Fibroblast of the conjunctiva (primary cell): ENCODE data around the gene MIPOL1.

Source experiments
- DNase-seq: peaks from one replicate; pipeline ENCODE4 v3.0.0-alpha.2; 2010; ENCODE audit warnings: low read depth

MIPOL1 gene

DNA sequence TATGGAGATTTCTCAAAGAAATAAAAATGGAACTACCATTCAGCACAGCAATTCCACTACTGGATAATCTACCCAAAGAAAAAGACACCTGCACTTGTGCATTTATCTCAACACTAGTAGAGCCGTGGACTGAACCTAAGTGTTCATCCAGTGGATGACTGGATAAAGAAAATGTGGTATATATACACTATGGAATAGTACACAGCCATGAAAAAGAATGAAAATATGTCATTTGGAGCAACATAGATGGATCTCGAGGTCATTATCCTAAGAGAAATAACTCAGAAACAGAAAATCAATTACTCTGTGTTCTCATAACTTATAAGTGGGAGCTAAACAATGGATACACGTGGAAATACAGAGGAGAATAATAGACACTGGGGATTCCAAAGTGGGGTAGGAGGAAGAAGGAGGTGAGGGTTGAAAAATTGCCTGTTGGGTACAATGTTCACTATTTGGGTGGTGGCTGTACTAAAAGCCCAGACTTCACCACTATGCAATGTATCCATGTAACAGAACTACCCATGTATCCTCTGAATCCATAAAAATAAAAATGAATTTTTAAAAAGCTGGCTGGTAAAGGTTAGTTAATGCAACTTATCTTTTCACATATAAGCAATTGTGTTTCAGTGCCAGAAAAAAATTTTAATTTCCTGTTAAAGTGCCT is 266.6 kb downstream of the MIPOL1 start:
- no peak for DNase-seq

GRCh38 chr14:37466003-37466622 is 268.4 kb downstream of the MIPOL1 start:
- no peak for DNase-seq

DNA sequence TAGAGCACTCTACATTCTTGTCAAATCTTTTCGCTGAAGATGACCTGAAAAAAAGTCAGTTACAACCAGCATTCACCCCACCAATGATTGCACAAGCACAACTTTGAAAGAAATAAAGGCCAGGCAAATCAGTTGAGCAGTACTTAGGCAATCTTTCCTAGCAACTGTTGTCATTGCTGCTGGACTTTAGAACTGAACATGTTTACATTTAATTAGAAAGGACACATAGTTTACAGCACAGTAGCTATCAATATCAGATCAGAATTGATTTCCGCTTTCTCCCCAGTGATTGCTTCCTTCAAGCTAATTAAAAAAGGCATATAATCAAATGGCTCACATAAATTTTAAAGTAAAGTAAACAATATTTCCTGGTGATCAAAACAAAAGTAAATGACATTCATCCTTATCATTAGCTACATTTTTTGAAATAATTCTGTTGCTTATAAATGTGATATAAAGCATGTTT is 268.9 kb downstream of the MIPOL1 start:
- no peak for DNase-seq

DNA sequence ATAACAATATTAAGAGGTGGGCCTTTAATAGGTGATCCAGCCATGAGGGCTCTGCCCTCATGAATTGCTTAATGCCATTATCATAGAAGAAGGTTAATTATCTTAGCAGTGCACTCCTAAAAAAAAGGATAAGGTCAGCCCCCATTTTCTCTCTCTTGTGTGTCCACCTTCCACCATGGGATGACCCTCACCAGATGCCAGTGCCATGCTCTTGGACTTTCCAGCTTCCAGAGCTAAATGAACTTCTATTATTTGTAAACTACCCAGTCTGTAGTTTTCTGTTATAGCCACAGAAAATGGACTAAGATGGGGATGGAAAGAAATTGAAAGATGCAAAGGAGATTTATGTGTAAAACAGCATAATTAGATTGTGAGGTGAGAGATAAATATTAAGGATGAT is 271.9 kb downstream of the MIPOL1 start:
- DNase-seq, result no peak

DNA sequence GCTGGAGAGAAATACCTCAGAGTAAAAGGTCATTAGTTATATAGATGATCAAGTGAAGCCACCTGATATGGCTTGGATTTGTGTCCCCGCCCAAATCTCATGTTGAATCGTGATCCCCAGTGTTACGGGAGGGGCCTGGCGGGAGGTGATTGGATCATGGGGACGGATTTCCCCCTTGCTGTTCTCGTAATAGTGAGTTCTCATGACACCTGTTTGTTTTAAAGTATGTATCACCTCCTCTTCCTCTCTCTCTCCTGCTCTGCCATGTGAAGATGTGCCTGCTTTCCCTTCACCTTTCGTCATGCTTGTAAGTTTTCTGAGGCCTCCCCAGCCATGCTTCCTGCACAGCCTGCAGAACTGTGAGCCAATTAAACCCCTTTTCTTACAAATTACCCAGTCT is 272.5 kb downstream of the MIPOL1 start:
- no peak for DNase-seq

DNA sequence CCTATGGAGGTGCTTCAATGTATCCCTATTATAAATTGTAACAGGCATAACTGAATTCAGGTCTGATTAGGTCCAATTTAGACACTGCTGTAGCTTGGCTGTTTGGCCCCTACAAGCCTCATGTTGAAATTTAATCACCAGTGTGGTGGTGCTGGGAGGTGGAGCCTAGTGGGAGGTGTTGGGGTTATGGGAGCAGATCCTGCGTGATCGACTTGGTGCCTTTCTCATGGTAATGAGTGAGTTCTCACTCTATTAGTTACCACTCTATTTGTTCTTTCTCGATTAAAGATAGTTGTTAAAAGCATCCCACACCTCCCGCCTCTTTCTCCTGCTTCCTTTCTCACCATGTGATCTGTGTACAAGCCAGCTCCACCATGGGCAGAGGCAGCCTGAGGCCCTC is 275.2 kb downstream of the MIPOL1 start:
- DNase-seq, result no peak

DNA sequence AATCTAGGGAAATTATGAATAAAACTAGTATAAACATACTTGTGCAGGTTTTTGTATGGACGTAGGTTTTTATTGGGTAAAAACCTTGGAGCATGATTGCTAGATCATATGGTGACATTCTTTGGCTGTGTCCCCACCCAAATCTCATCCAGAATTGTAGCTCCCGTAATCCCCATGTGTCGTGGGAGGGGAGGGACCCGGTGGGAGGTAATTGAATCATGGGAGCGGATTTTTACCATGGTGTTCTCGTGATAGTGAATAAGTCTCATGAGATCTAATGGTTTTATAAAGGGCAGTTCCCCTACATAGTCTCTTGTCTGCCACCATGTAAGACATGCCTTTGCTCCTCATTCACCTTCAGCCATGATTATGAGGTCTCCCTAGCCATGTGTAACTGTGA is 276.5 kb downstream of the MIPOL1 start:
- no peak for DNase-seq

- no peak for DNase-seq
Measured at GRCh38 chr14:37480446-37481290, 282.9 kb downstream of the MIPOL1 start.

DNA sequence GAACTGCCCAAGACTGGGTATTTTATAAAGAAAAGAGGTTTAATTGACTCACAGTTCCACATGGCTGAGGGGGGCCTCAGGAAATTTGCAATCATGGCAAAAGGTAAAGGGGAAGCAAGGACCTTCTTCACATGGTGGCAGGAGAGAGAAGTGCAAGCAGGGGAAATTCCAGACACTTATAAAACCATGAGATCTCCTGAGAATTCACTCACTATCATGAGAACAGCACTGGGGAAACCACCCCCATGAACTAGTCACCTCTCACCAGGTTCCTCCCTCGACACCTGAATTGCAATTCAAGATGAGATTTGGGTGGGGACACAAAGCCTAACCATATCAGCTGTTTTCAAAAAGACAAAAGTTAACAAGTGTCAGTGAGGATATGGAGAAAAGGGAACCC is 284.7 kb downstream of the MIPOL1 start:
- DNase-seq, result no peak

DNA sequence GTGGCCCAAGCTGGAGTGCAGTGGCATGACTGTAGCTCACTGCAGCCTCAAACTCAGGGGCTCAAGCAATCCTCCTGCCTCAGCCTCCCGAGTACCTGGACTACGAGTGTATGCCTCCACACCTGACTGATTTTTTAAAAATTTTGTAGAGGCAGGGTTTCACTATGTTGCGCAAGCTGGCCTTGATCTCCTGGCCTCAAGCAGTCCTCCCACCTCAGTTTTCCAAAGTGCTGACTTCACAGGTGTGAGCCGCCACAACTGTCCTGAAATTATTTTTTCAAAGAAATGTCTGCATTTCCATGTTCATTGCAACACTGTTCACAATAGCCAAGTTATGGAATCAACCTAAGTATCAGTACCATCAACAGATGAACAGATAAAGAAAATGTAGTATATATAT is 285.9 kb downstream of the MIPOL1 start:
- DNase-seq, result no peak

- DNase-seq, result no peak
Measured at GRCh38 chr14:37490607-37491006, 292.9 kb downstream of the MIPOL1 start.

DNA sequence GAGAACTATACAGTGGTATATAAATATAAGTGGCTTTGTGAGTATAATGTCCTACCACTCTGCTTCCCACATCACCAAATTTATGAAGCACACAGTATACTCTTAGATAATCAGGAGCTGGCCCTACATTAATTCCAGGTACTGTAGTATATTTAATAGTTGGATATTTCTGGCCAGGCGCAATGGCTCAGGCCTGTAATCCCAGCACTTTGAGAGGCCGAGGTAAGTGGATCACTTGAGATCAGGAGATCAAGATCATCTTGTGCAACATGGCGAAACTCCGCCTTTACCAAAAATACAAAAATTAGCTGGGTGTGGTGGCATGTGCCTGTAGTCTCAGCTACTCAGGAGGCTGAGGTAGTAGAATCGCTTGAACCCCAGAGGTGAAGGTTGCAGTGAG is 293.3 kb downstream of the MIPOL1 start:
- no peak for DNase-seq

DNA sequence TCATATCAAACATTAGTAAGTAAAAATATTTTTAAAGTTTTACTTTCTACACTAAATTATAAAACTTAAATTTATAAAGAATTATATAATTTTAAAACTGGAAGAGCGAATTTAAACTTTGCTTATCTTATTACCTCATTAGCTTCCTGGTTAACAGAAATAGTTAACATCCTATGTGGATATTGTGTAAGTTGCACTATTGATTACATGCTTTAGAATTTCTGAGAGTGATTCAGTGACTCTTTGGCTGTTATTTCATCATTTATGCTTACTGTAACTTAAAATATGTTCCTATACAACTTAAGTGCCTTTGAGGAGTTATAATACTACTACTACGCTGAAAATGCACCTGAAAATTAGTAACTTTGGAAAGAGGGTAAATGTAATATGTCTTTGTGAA is 295.9 kb downstream of the MIPOL1 start:
- DNase-seq, result no peak

DNA sequence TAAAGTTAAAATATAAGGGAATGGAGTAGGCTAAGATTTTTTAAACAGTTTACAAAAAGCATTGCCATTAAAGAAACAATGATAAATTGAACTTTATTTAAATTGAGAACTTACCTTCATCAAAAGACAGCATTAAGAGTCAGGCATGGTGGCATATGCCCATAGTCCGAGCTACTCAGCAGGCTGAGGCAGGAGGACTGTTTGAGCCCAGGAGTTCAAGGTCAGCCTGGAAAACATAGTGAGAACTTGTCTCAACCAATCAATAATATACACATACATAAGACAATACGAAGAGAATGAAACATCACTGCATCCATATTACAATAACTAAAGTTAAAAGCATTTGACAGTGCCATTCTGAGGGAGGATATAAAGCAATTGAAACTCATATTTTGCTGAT is 299.7 kb downstream of the MIPOL1 start:
- DNase-seq, result no peak

GRCh38 chr14:37501877-37502276 is 304.1 kb downstream of the MIPOL1 start:
- no peak for DNase-seq

DNA sequence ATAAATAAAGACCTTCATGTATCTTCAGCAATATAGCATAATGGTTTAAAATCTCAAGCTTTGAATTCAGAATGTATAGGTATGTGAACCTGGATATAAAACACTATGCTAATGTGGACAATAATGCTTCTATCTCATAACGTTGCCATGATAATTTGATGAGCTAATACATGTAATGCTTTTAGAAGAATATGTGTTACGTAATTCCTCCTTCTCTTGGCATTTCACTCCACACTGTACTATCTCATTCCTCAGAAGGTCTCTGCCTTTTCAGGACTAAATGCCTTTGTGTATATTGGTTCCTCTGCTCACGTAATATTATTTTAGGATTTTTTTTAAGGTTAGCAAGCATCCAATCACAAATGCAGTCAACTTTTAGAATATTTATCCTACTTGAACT is 310.8 kb downstream of the MIPOL1 start:
- no peak for DNase-seq

DNA sequence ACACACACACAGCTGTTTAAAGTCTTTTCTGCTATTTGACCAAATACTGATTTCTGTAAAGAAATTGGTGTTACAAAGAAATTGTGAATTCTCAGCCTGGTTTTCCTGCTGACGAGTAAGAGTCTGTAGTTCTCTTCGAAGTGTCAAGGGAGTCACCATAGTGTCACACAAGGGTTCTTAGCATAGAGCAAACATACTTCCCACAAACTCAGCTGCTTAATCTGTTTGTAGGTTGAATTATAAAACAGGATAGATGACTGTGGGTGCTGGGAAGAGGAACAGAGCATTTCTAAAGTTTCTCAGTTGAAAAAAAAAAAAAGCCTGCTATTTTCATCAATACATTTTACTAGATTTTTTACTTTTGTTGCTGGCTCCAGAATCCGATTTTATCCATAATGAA is 314.4 kb downstream of the MIPOL1 start:
- DNase-seq, result no peak

DNA sequence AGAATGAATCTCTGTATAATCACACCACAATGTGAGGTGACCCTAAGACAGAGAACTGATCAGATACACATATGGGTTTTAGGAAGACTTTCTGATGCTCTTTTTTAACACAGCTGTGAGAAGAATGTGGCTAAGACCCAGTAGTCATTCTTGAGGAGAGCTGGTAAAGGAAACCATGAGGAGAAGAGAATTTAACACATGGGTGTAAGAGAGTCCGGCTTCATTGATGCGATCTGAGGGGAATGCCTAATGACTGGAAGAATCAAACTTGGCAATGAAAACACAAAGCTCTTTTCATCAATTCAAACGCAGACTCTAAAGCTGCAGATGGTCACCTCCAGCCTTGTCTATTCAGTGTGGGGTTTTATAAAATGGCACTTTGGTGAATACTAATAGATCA is 318.0 kb downstream of the MIPOL1 start:
- no peak for DNase-seq

DNA sequence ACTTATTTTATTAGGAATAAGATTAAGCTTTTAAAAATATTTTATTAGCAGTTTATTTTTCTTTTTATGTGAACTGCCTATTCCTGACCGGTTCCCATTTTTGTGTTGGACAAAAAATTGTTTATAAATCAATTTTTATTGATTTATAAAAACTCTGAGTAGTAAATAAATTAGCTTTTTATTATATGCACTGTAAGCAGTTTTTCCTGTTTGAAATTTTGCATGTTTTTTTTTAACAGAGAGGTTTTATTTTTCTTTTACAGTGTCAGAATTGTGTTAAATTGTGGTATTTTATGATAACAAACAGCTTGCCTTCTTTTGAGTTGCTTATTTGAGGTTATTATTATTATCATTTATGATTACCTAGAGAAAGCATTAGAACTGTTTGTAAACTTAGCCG is 329.3 kb downstream of the MIPOL1 start:
- no peak for DNase-seq

DNA sequence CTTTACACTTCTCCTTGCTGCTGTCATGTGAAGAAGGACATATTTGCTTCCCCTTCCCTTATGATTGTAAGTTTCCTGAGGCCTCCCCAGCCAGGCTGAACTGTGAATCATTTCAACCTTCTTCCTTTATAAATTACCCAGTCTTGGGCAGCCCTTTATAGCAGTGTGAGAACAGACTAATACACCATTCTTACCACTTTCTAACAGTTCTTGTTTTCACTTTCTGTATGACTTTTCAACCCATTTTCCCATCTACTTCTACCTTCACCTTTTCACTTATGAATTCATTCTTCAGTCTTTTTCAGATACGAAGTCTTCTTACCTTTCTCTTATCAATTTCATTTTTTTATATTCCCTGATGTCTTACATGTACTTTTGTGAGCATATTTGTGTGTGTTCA is 342.3 kb downstream of the MIPOL1 start:
- DNase-seq, result no peak

GRCh38 chr14:37544407-37544806 is 346.7 kb downstream of the MIPOL1 start:
- no peak for DNase-seq

GRCh38 chr14:37545174-37545573 is 347.4 kb downstream of the MIPOL1 start:
- DNase-seq, result no peak
